Pancreas (tissue), 10 donors: Measurements from ENCODE around the gene ELAVL2. TPM values are rescaled to one million over a fixed set of nuclear protein-coding genes. Genes with fewer than 3 reads are reported as not detected.

ENCODE experiments used
- ATAC-seq, 4 donors: fragments of 200-7000 bp; cut with Tn5 transposase; one replicate each; pipeline versions ENCODE4 v1.8.0 to v1.9.1; 2020; ENCODE audit warnings: mild to moderate bottlenecking in 4 of 4, moderate library complexity in 4 of 4
- DNase-seq, 6 donors: peaks; one replicate each; pipeline ENCODE4 v3.0.0-alpha.2; 2020
- FAIRE-seq: peaks from 2 replicates; lab custom pipeline; 2012; peaks lifted over from hg19 to GRCh38; lab: Jason Lieb, UNC
- H3K27ac ChIP-seq, 4 donors: fragments of 200-600 bp; sonication (generic); 1 replicate in 3 of 4; 2 replicates in 1 of 4; pipeline versions ENCODE4 v1.5.0 to v1.8.0; 2020
- H3K27me3 ChIP-seq, 4 donors: fragments of 200-600 bp; one replicate each; pipeline ENCODE4 v1.8.0; 2021
- H3K36me3 ChIP-seq, 3 donors: fragments of 200-600 bp; sonication (generic) in 1 of 3; one replicate each; pipeline versions ENCODE4 v1.5.0 to v1.8.0; 2020 to 2021
- H3K4me1 ChIP-seq, 3 donors: fragments of 200-600 bp; one replicate each; pipeline ENCODE4 v1.8.0; 2021
- H3K4me3 ChIP-seq, 4 donors: fragments of 200-600 bp; sonication (generic) in 2 of 4; one replicate each; pipeline versions ENCODE4 v1.5.0 to v1.8.0; 2020 to 2021
- H3K9me3 ChIP-seq, 4 donors: fragments of 200-600 bp; one replicate each; pipeline ENCODE4 v1.8.0; 2021
- WGBS, 2 donors: extraction: QIAGEN DNeasy Blood & Tissue Kit; methylation state at CpG; one replicate each; pipeline ENCODE4 v1.1.7; 2013; 5-methylcytosine and 5-hydroxymethylcytosine counted together
- intact Hi-C, 3 donors: fragments of 100-400 bp; cut with DNase I; formaldehyde crosslinking; loops; one replicate each; pipeline versions ENCODE4 v1.11.1 to v1.14.2; 2022
- polyA plus RNA-seq, 2 donors: library from polyadenylated mRNA; stranded (reverse); fragments of 200-250 nt; gene quantifications; one replicate each; pipeline ENCODE4 v1.2.3, GENCODE V29; 2013
- total RNA-seq, 6 donors: library from RNA; stranded (reverse); fragmentation: NEBNext Ultra II Directional in 4 of 6; extraction: Animal tissue kit (Norgen Biotek cat#: 25700) in 4 of 6; gene quantifications; one replicate each; pipeline versions ENCODE4 v1.2.1 to v1.2.4, GENCODE V29; 2021 to 2023
- TF ChIP-seq, protein P1 (sequence below), 4 donors: fragments of 200-600 bp; sonication (generic) in 3 of 4; IDR thresholded peaks; one replicate each; pipeline versions ENCODE4 v1.5.0 to v1.8.0; 2021; ENCODE audit warnings: antibody characterized with exemption in 4 of 4
- donor health status: healthy with polysubstance abuse.
- donor health status: DM: no; HTN: no; CAD: no; lungs with moderate emphysema.
- donor health status: DM: no; HTN: no; CAD: no.
- donor health status: control.
- donor health status: control.
- donor health status: Bipolar disorder and iron deficiency.
- donor health status: DM: yes; HTN: yes; CAD: no.
- donor health status: DM: no; HTN: no; CAD: no.
- donor health status: DM: no; HTN: no; CAD: no.
- donor health status: DM: yes; HTN: yes; CAD: no.

ELAVL2 gene
- total and polyA plus RNA-seq, 8 donors, result 0.02 to 0.19 (median 0.12) TPM; not detected in 5

DNA sequence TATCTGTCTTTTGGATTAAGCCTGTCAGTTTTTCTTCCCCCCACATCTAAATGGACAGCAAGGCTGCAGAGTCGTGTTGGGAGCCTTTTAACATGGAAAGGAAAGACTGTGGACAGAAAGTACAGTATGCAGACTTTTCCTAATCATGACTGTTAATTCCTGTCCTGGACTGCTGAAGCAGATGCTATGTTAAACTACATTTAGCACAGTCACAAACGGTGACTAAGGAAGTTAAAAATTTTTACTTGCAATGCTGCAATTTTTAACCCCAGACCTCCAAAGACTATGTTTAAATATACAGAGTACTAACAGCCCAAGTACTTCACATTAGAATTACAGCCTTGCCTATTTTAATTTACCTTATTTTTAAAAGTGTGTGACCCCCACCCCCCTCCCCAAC, 51.8 kb downstream of the ELAVL2 start:
- Histone ChIP-seq H3K9me3 (no peaks in the 10 kb centered on the region), H3K27me3 (no peaks in the 10 kb centered on the region), H3K4me3 (no peak overlapping the region), H3K4me1 (no peaks in the 10 kb centered on the region), H3K36me3 (no peaks in the 10 kb centered on the region), H3K27ac (no peak overlapping the region)
- DNase-seq (no peak), ATAC-seq (no peak), FAIRE-seq (no peak)
- intact Hi-C loops, result no loop called here
- TF ChIP-seq, protein P1, sequence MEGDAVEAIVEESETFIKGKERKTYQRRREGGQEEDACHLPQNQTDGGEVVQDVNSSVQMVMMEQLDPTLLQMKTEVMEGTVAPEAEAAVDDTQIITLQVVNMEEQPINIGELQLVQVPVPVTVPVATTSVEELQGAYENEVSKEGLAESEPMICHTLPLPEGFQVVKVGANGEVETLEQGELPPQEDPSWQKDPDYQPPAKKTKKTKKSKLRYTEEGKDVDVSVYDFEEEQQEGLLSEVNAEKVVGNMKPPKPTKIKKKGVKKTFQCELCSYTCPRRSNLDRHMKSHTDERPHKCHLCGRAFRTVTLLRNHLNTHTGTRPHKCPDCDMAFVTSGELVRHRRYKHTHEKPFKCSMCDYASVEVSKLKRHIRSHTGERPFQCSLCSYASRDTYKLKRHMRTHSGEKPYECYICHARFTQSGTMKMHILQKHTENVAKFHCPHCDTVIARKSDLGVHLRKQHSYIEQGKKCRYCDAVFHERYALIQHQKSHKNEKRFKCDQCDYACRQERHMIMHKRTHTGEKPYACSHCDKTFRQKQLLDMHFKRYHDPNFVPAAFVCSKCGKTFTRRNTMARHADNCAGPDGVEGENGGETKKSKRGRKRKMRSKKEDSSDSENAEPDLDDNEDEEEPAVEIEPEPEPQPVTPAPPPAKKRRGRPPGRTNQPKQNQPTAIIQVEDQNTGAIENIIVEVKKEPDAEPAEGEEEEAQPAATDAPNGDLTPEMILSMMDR (IDR thresholded peaks at IDR 0.05), result no peak
- WGBS, 2 donors, result 18 to 35% methylated on average over 2 of the region's 2 CpGs

DNA sequence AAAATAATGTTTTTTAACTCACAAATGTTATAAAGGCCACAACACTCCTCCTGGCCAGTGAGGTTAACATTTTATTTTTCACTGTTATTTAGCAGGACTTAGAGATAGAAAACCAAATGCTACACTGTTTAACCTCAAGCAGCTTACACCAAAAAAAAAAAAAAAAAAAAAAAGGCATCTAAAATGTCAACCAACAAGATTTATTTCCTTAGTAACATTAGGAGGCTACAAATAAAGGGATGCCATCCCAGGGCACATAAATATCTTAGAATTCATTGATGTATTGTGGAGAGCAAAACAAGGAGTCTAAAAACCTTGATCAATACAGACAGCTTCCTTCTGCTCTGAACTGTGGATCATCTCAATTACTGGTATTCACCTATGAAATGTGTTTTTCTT, 53.7 kb downstream of the ELAVL2 start:
- intact Hi-C loops, result no loop called here
- Histone ChIP-seq H3K27me3 (no peaks in the 10 kb centered on the region), H3K36me3 (no peaks in the 10 kb centered on the region), H3K9me3 (no peaks in the 10 kb centered on the region), H3K4me3 (no peak overlapping the region), H3K4me1 (no peaks in the 10 kb centered on the region), H3K27ac (no peak overlapping the region)
- TF ChIP-seq, protein P1 (IDR thresholded peaks at IDR 0.05), result no peak
- FAIRE-seq (no peak), DNase-seq (no peak), ATAC-seq (no peak)

- FAIRE-seq (no peak), DNase-seq (no peak), ATAC-seq (no peak)
- Histone ChIP-seq H3K27ac (no peak overlapping the region), H3K27me3 (no peaks in the 10 kb centered on the region), H3K4me3 (no peak overlapping the region), H3K4me1 (no peaks in the 10 kb centered on the region), H3K36me3 (no peaks in the 10 kb centered on the region), H3K9me3 (no peaks in the 10 kb centered on the region)
- intact Hi-C loops, result no loop called here
- TF ChIP-seq, protein P1 (IDR thresholded peaks at IDR 0.05), result no peak
Observed at GRCh38 chr9:23771746-23772384, 54.2 kb downstream of the ELAVL2 start.

DNA sequence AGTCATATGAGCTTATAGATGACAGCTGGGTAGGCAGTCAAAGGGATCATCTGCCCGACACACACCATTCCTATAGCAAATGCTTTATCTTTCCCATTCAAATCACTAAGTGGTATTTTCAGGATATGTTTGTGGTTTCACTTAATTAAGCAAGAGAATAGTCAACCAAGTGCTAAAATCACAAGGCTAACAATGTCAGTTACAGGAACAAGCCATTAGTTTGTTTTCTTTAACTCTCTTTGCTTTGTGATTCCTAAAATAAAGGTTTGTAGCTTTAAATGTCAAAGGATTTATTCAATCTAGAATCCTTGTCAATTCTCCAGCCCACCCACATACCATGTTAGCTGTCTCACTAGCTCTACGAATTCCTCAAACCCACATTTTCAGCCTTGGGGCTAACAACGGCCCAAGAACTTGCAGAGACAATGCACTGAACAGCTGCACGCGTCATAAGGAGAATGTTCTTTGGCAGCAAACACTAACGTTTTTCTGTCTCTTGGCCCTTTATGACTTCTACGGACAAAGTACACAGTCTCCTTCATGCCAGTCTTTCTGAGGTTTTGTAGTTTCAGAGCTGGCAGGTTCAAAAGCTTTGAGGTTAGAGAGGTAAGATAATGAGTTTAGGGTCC, 56.6 kb downstream of the ELAVL2 start:
- H3K36me3 ChIP-seq, result no peaks in the 10 kb centered on the region
- TF ChIP-seq, protein P1 (IDR thresholded peaks at IDR 0.05), result no peak
- WGBS, 2 donors, result 49 to 59% methylated on average over 7 of the region's 7 CpGs
- H3K27me3 ChIP-seq, result no peaks in the 10 kb centered on the region
- FAIRE-seq, result no peak
- H3K4me1 ChIP-seq, result no peaks in the 10 kb centered on the region
- no peaks in the 10 kb centered on the region for H3K9me3 ChIP-seq
- H3K27ac ChIP-seq, result no peak overlapping the region
- no peak overlapping the region for H3K4me3 ChIP-seq
- ATAC-seq, result no peak
- intact Hi-C loops, result no loop called here
- DNase-seq, result no peak

- ATAC-seq (no peak), FAIRE-seq (no peak), DNase-seq (no peak)
- H3K36me3 ChIP-seq, result no peaks in the 10 kb centered on the region
- H3K4me3 ChIP-seq, result no peak overlapping the region
- no peak overlapping the region for H3K27ac ChIP-seq
- intact Hi-C loops, result no loop called here
- no peaks in the 10 kb centered on the region for H3K9me3 ChIP-seq
- no peaks in the 10 kb centered on the region for H3K27me3 ChIP-seq
- no peaks in the 10 kb centered on the region for H3K4me1 ChIP-seq
- TF ChIP-seq, protein P1 (IDR thresholded peaks at IDR 0.05), result no peak
- 23 to 33% methylated on average over 2 of the region's 2 CpGs for WGBS, 2 donors
Observed at GRCh38 chr9:23768861-23769260, 57.2 kb downstream of the ELAVL2 start.
